H9 (cell line): Measurements from ENCODE around the gene CADM3. TPM values are rescaled to one million over a fixed set of nuclear protein-coding genes. Genes with fewer than 3 reads are reported as not detected.

ENCODE experiments used
- DNase-seq: peaks from one replicate; pipeline ENCODE4 v3.0.0-alpha.2; 2017
- H2AFZ ChIP-seq: one replicate; pipeline ENCODE4 v1.6.1; 2013; ENCODE audit warnings: mild to moderate bottlenecking, low read length, control low read depth, moderate library complexity
- H2AK5ac ChIP-seq: 2 replicates; pipeline ENCODE4 v1.6.1; 2013; ENCODE audit warnings: low read length, control low read depth, mixed read lengths; ENCODE audit not compliant: insufficient read length
- H2BK120ac ChIP-seq: one replicate; pipeline ENCODE4 v1.6.1; 2013; ENCODE audit warnings: low read depth, mild to moderate bottlenecking, low read length, control low read depth, inconsistent platforms; ENCODE audit not compliant: poor library complexity, severe bottlenecking
- H2BK12ac ChIP-seq: 2 replicates; pipeline ENCODE4 v1.6.1; 2013; ENCODE audit warnings: low read length, control low read depth, mixed read lengths, low read depth; ENCODE audit not compliant: insufficient read length
- H2BK15ac ChIP-seq: 2 replicates; pipeline ENCODE4 v1.6.1; 2013; ENCODE audit warnings: low read depth, low read length, control low read depth
- H2BK20ac ChIP-seq: one replicate; pipeline ENCODE4 v1.6.1; 2013; ENCODE audit warnings: low read depth, mild to moderate bottlenecking, low read length, control low read depth, inconsistent platforms; ENCODE audit not compliant: poor library complexity, severe bottlenecking
- H2BK5ac ChIP-seq: 2 replicates; pipeline ENCODE4 v1.6.1; 2013; ENCODE audit warnings: low read length, control low read depth, mixed read lengths; ENCODE audit not compliant: insufficient read length
- H3K14ac ChIP-seq: 2 replicates; pipeline ENCODE4 v1.6.1; 2013; ENCODE audit warnings: low read length, control low read depth; ENCODE audit not compliant: insufficient read depth
- H3K18ac ChIP-seq: 2 replicates; pipeline ENCODE4 v1.6.1; 2013; ENCODE audit warnings: low read depth, mild to moderate bottlenecking, mixed read lengths, low read length, control low read depth; ENCODE audit not compliant: insufficient read length
- H3K23ac ChIP-seq: 2 replicates; pipeline ENCODE4 v1.6.1; 2013; ENCODE audit warnings: low read length, control low read depth, mixed read lengths, low read depth; ENCODE audit not compliant: insufficient read length
- H3K23me2 ChIP-seq: 2 replicates; pipeline ENCODE4 v1.6.1; 2013; ENCODE audit warnings: low read depth, mild to moderate bottlenecking, mixed read lengths, low read length, control low read depth; ENCODE audit not compliant: insufficient read length, poor library complexity, severe bottlenecking
- H3K27ac ChIP-seq: 2 replicates; pipeline ENCODE4 v1.5.1; 2013; ENCODE audit warnings: low read length, control low read depth, mixed read lengths, low read depth; ENCODE audit not compliant: insufficient read length
- H3K27me3 ChIP-seq: 2 replicates; pipeline ENCODE4 v1.6.1; 2013; ENCODE audit warnings: low read length, control low read depth, inconsistent platforms; ENCODE audit not compliant: insufficient read depth
- H3K4ac ChIP-seq: 2 replicates; pipeline ENCODE4 v1.6.1; 2013; ENCODE audit warnings: low read depth, mild to moderate bottlenecking, control low read depth, inconsistent platforms, low read length, moderate library complexity
- H3K4me1 ChIP-seq: 2 replicates; pipeline ENCODE4 v1.6.1; 2013; ENCODE audit warnings: low read length, control low read depth, inconsistent platforms; ENCODE audit not compliant: insufficient read depth
- H3K4me2 ChIP-seq: 2 replicates; pipeline ENCODE4 v1.6.1; 2013; ENCODE audit warnings: low read length, control low read depth, mixed read lengths; ENCODE audit not compliant: insufficient read length, insufficient read depth
- H3K56ac ChIP-seq: 2 replicates; pipeline ENCODE4 v1.6.1; 2013; ENCODE audit warnings: low read depth, mild to moderate bottlenecking, mixed read lengths, low read length, control low read depth; ENCODE audit not compliant: insufficient read length
- H3K79me1 ChIP-seq: 2 replicates; pipeline ENCODE4 v1.6.1; 2013; ENCODE audit warnings: low read depth, mild to moderate bottlenecking, moderate library complexity, low read length, control low read depth, inconsistent platforms; ENCODE audit not compliant: insufficient read depth, poor library complexity, severe bottlenecking
- H3K79me2 ChIP-seq: 2 replicates; pipeline ENCODE4 v1.6.1; 2013; ENCODE audit warnings: low read length, control low read depth, inconsistent platforms; ENCODE audit not compliant: insufficient read depth
- H3K9ac ChIP-seq: 2 replicates; pipeline ENCODE4 v1.6.1; 2013; ENCODE audit warnings: low read length, control low read depth, mixed read lengths; ENCODE audit not compliant: insufficient read length; ENCODE audit errors: extremely low read depth
- H3K9me3 ChIP-seq: one replicate; pipeline ENCODE4 v1.6.1; 2013; ENCODE audit warnings: low read depth, low read length, inconsistent platforms; ENCODE audit not compliant: control insufficient read depth
- H3T11ph ChIP-seq: one replicate; pipeline ENCODE4 v1.6.1; 2013; ENCODE audit warnings: mild to moderate bottlenecking, low read length, control low read depth, inconsistent platforms
- H4K20me1 ChIP-seq: one replicate; pipeline ENCODE4 v1.6.1; 2013; ENCODE audit not compliant: control insufficient read depth, insufficient read length, insufficient read depth
- H4K5ac ChIP-seq: 2 replicates; pipeline ENCODE4 v1.6.1; 2013; ENCODE audit warnings: low read depth, mild to moderate bottlenecking, mixed read lengths, low read length, control low read depth; ENCODE audit not compliant: insufficient read length
- H4K8ac ChIP-seq: replicated peaks from 2 replicates; pipeline ENCODE4 v1.6.1; 2013; ENCODE audit warnings: low read length, control low read depth, mixed read lengths, low read depth; ENCODE audit not compliant: insufficient read length
- H4K91ac ChIP-seq: 2 replicates; pipeline ENCODE4 v1.6.1; 2013; ENCODE audit warnings: low read depth, mild to moderate bottlenecking, moderate library complexity, mixed read lengths, low read length, control low read depth; ENCODE audit not compliant: insufficient read length
- H3K27ac Mint-ChIP-seq, 3 experiments: 2 replicates in 2 of 3; 3 replicates in 1 of 3; pipeline ENCODE4 v1.8.0; 2020 to 2021; ENCODE audit warnings: mixed read lengths in 3 of 3, mild to moderate bottlenecking in 1 of 3, moderate library complexity in 1 of 3
- H3K27me3 Mint-ChIP-seq: 2 replicates; pipeline ENCODE4 v1.8.0; 2021; ENCODE audit warnings: low read depth, mild to moderate bottlenecking, moderate library complexity, mixed read lengths
- H3K36me3 Mint-ChIP-seq, 3 experiments: 2 replicates in 2 of 3; 3 replicates in 1 of 3; pipeline ENCODE4 v1.8.0; 2020 to 2021; ENCODE audit warnings: low read depth in 3 of 3, mixed read lengths in 3 of 3; ENCODE audit not compliant: insufficient read depth in 1 of 3
- H3K4me1 Mint-ChIP-seq, 2 experiments: 2 replicates each; pipeline ENCODE4 v1.8.0; 2020; ENCODE audit warnings: mixed read lengths in 2 of 2
- H3K4me3 Mint-ChIP-seq, 2 experiments: 2 replicates in 1 of 2; 3 replicates in 1 of 2; pipeline ENCODE4 v1.8.0; 2020 to 2021; ENCODE audit warnings: mild to moderate bottlenecking in 2 of 2, mixed read lengths in 2 of 2, moderate library complexity in 1 of 2
- H3K9me3 Mint-ChIP-seq, 2 experiments: 2 replicates in 1 of 2; 3 replicates in 1 of 2; pipeline ENCODE4 v1.8.0; 2020; ENCODE audit warnings: mild to moderate bottlenecking in 2 of 2, mixed read lengths in 2 of 2, moderate library complexity in 1 of 2
- WGBS: extraction: QIAGEN DNeasy Blood & Tissue Kit; methylation state at CpG from one replicate; pipeline ENCODE4 v1.1.7; 2013; ENCODE audit warnings: missing lambda C conversion rate, low lambda C conversion rate, mixed read lengths; ENCODE audit not compliant: insufficient read length; ENCODE audit errors: extremely low coverage; 5-methylcytosine and 5-hydroxymethylcytosine counted together
- total RNA-seq: library from RNA; stranded (reverse); gene quantifications from 2 replicates; pipeline ENCODE4 v1.2.1, GENCODE V29; 2021
- TF ChIP-seq, protein P1 (sequence below): fragments of 200-600 bp; sonication (generic); conservative IDR thresholded peaks from 3 replicates; pipeline ENCODE4 v1.8.0; 2021; ENCODE audit warnings: antibody characterized with exemption, mild to moderate bottlenecking

Gene CADM3
- total RNA-seq, 1 experiment from 2014 or later, result 5.6 TPM

DNA sequence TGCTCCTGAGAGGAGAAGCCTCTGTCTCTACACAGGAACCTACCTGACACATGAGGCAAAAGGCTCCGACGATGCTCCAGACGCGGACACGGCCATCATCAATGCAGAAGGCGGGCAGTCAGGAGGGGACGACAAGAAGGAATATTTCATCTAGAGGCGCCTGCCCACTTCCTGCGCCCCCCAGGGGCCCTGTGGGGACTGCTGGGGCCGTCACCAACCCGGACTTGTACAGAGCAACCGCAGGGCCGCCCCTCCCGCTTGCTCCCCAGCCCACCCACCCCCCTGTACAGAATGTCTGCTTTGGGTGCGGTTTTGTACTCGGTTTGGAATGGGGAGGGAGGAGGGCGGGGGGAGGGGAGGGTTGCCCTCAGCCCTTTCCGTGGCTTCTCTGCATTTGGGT is 29.4 kb downstream of the CADM3 start:
- H4K91ac ChIP-seq, result no peak overlapping the region
- no peak overlapping the region for H3K14ac ChIP-seq
- no peaks in the 10 kb centered on the region for H3K23me2 ChIP-seq
- no peak overlapping the region for H3T11ph ChIP-seq
- H2BK12ac ChIP-seq, result no peak overlapping the region
- H3K4me2 ChIP-seq, result no peak overlapping the region
- no peak overlapping the region; a peak in 2 of 7 replicates for H3K27ac Mint-ChIP-seq
- no peak overlapping the region for H2BK120ac ChIP-seq
- H4K8ac ChIP-seq, result no peak overlapping the region
- H3K9me3 ChIP-seq, result no peaks in the 10 kb centered on the region
- H2BK5ac ChIP-seq, result no peak overlapping the region
- H2BK15ac ChIP-seq, result no peak overlapping the region
- no peaks in the 10 kb centered on the region for H3K79me2 ChIP-seq
- H2AFZ ChIP-seq, result no peak overlapping the region
- no peaks in the 10 kb centered on the region for H4K20me1 ChIP-seq
- no peak overlapping the region for H3K56ac ChIP-seq
- no peak overlapping the region for H4K5ac ChIP-seq
- peaks cover 9 to 26% of the 10 kb centered on the region in 2 experiments for H3K4me1 Mint-ChIP-seq
- H3K27me3 Mint-ChIP-seq, result peaks cover 2% of the 10 kb centered on the region; the same call in 1 of the 2 replicates
- no peaks in the 10 kb centered on the region for H3K27me3 ChIP-seq
- H3K4me1 ChIP-seq, result no peaks in the 10 kb centered on the region
- H3K4ac ChIP-seq, result no peak overlapping the region
- no peak overlapping the region for H3K4me3 Mint-ChIP-seq
- no peaks in the 10 kb centered on the region for H3K79me1 ChIP-seq
- no peaks in the 10 kb centered on the region for H3K9me3 Mint-ChIP-seq
- H2BK20ac ChIP-seq, result no peak overlapping the region
- no peaks in the 10 kb centered on the region; a peak in 1 of 7 replicates for H3K36me3 Mint-ChIP-seq
- no peak overlapping the region for H2AK5ac ChIP-seq
- no peak overlapping the region for H3K9ac ChIP-seq
- no peak for DNase-seq
- no peak overlapping the region for H3K18ac ChIP-seq
- WGBS, result no CpG with 5 or more reads among the region's 18 CpGs
- H3K23ac ChIP-seq, result no peak overlapping the region
- H3K27ac ChIP-seq, result no peak overlapping the region
- TF ChIP-seq, protein P1, sequence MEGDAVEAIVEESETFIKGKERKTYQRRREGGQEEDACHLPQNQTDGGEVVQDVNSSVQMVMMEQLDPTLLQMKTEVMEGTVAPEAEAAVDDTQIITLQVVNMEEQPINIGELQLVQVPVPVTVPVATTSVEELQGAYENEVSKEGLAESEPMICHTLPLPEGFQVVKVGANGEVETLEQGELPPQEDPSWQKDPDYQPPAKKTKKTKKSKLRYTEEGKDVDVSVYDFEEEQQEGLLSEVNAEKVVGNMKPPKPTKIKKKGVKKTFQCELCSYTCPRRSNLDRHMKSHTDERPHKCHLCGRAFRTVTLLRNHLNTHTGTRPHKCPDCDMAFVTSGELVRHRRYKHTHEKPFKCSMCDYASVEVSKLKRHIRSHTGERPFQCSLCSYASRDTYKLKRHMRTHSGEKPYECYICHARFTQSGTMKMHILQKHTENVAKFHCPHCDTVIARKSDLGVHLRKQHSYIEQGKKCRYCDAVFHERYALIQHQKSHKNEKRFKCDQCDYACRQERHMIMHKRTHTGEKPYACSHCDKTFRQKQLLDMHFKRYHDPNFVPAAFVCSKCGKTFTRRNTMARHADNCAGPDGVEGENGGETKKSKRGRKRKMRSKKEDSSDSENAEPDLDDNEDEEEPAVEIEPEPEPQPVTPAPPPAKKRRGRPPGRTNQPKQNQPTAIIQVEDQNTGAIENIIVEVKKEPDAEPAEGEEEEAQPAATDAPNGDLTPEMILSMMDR, result no peak
